CD14-positive monocyte (primary cell): Measurements from ENCODE around the gene EYA3. TPM values are rescaled to one million over a fixed set of nuclear protein-coding genes. Genes with fewer than 3 reads are reported as not detected.

Source experiments
- DNase-seq, 3 donors: peaks; one replicate each; pipeline ENCODE4 v3.0.0-alpha.2; 2011 to 2022
- H2AFZ ChIP-seq: 2 replicates; pipeline ENCODE4 v1.6.0; 2012; ENCODE audit warnings: mild to moderate bottlenecking, low read depth, low read length, inconsistent platforms; ENCODE audit not compliant: insufficient read depth, poor library complexity, severe bottlenecking
- H3K27ac ChIP-seq, 2 donors: 1 replicate in 1 of 2; 2 replicates in 1 of 2; pipeline ENCODE4 v1.5.1; 2012 to 2013; ENCODE audit warnings: low read length in 2 of 2, control low read depth in 1 of 2, inconsistent platforms in 1 of 2, low read depth in 1 of 2, mild to moderate bottlenecking in 1 of 2
- H3K27me3 ChIP-seq, 2 donors: one replicate each; pipeline versions ENCODE4 v1.6.0 to v1.6.1; 2011 to 2013; ENCODE audit warnings: low read length in 2 of 2; ENCODE audit not compliant: control insufficient read depth in 2 of 2, insufficient read depth in 2 of 2
- H3K36me3 ChIP-seq, 2 donors: replicated peaks in 1 of 2; 1 replicate in 1 of 2; 2 replicates in 1 of 2; pipeline versions ENCODE4 v1.5.1 to v1.6.1; 2012 to 2013; ENCODE audit warnings: low read length in 2 of 2, control low read depth in 1 of 2, inconsistent platforms in 1 of 2, mild to moderate bottlenecking in 1 of 2; ENCODE audit not compliant: insufficient read depth in 2 of 2, control insufficient read depth in 1 of 2
- H3K4me1 ChIP-seq, 2 donors: 1 replicate in 1 of 2; 2 replicates in 1 of 2; pipeline versions ENCODE4 v1.5.1 to v1.6.1; 2012 to 2013; ENCODE audit warnings: low read length in 2 of 2, control low read depth in 1 of 2, inconsistent platforms in 1 of 2, mild to moderate bottlenecking in 1 of 2, moderate library complexity in 1 of 2; ENCODE audit not compliant: insufficient read depth in 2 of 2, control insufficient read depth in 1 of 2
- H3K4me2 ChIP-seq: replicated peaks from 2 replicates; pipeline ENCODE3; 2012; ENCODE audit warnings: low read length, moderate library complexity, mild to moderate bottlenecking; ENCODE audit not compliant: poor library complexity, severe bottlenecking; ENCODE audit errors: extremely low read depth
- H3K4me3 ChIP-seq, 3 experiments: fragments of 200-600 bp in 1 of 3; sonication (generic) in 1 of 3; replicated peaks in 1 of 3; 1 replicate in 2 of 3; 2 replicates in 1 of 3; pipeline ENCODE4 v1.5.1; 2011 to 2013; ENCODE audit warnings: low read length in 3 of 3, mild to moderate bottlenecking in 3 of 3, control low read depth in 2 of 3, low read depth in 2 of 3, inconsistent platforms in 1 of 3, moderate library complexity in 1 of 3
- H3K79me2 ChIP-seq: 2 replicates; pipeline ENCODE4 v1.6.0; 2012; ENCODE audit warnings: mild to moderate bottlenecking, control low read depth, inconsistent platforms, low read length, moderate library complexity; ENCODE audit not compliant: insufficient read depth
- H3K9ac ChIP-seq: 2 replicates; pipeline ENCODE4 v1.6.0; 2017; ENCODE audit warnings: low read length, mild to moderate bottlenecking; ENCODE audit not compliant: insufficient read depth, poor library complexity, severe bottlenecking
- H3K9me3 ChIP-seq, 2 donors: replicated peaks in 1 of 2; 1 replicate in 1 of 2; 2 replicates in 1 of 2; pipeline versions ENCODE4 v1.5.1 to v1.6.1; 2012 to 2013; ENCODE audit warnings: low read length in 2 of 2, control low read depth in 1 of 2; ENCODE audit not compliant: control insufficient read depth in 1 of 2, insufficient read depth in 1 of 2
- H4K20me1 ChIP-seq: 2 replicates; pipeline ENCODE4 v1.6.0; 2012; ENCODE audit warnings: mild to moderate bottlenecking, low read length, control low read depth, moderate library complexity; ENCODE audit not compliant: insufficient read depth
- H3K27ac Mint-ChIP-seq, 7 donors: one replicate each; pipeline ENCODE4 v1.8.0; 2020; ENCODE audit warnings: mild to moderate bottlenecking in 7 of 7, mixed read lengths in 7 of 7, moderate library complexity in 6 of 7, inconsistent platforms in 2 of 7
- H3K27me3 Mint-ChIP-seq, 3 donors: one replicate each; pipeline ENCODE4 v1.8.0; 2021 to 2022; ENCODE audit warnings: low read depth in 3 of 3, mild to moderate bottlenecking in 3 of 3, mixed read lengths in 3 of 3, moderate library complexity in 3 of 3, inconsistent platforms in 1 of 3
- H3K36me3 Mint-ChIP-seq, 2 donors: one replicate each; pipeline ENCODE4 v1.8.0; 2020; ENCODE audit warnings: mixed read lengths in 2 of 2, inconsistent platforms in 1 of 2, mild to moderate bottlenecking in 1 of 2
- H3K4me1 Mint-ChIP-seq: one replicate; pipeline ENCODE4 v1.8.0; 2020; ENCODE audit warnings: mild to moderate bottlenecking, mixed read lengths
- H3K4me3 Mint-ChIP-seq, 2 donors: one replicate each; pipeline ENCODE4 v1.8.0; 2020; ENCODE audit warnings: mild to moderate bottlenecking in 2 of 2, mixed read lengths in 2 of 2, moderate library complexity in 1 of 2
- H3K9me3 Mint-ChIP-seq, 7 donors: one replicate each; pipeline ENCODE4 v1.8.0; 2020 to 2022; ENCODE audit warnings: mixed read lengths in 7 of 7, mild to moderate bottlenecking in 6 of 7, moderate library complexity in 6 of 7, inconsistent platforms in 2 of 7
- CTCF ChIP-seq: fragments of 200-600 bp; IDR thresholded peaks from one replicate; pipeline ENCODE4 v1.8.0; 2022; ENCODE audit warnings: antibody characterized with exemption, mild to moderate bottlenecking
- WGBS: methylation state at CpG from one replicate; pipeline ENCODE4 v1.1.5; 2013; ENCODE audit warnings: missing lambda C conversion rate; ENCODE audit not compliant: insufficient coverage; 5-methylcytosine and 5-hydroxymethylcytosine counted together
- intact Hi-C, 2 donors: fragments of 100-400 bp; cut with micrococcal nuclease; formaldehyde crosslinking; loops; one replicate each; pipeline versions ENCODE4 v1.15.0 to v1.15.1; 2023
- polyA plus RNA-seq, 3 donors: library from polyadenylated mRNA; depleted of rRNA in 1 of 3; unstranded in 2 of 3; stranded (reverse) in 1 of 3; fragments of 300-500 nt in 2 of 3; fragments of >200 nt in 1 of 3; fragmentation: Illumina TruSeq in 2 of 3; gene quantifications; 1 replicate in 2 of 3; 2 replicates in 1 of 3; pipeline ENCODE4 v1.2.3, GENCODE V29; 2012 to 2021

The EYA3 gene
- polyA plus RNA-seq, 3 donors, result 3.3 to 21.1 (median 3.7) TPM

- H3K79me2 ChIP-seq, result no peaks in the 10 kb centered on the region
- peak; percentile 48 to 78 (median 54) for DNase-seq
Measured at GRCh38 chr1:27931759-27932158, 156.7 kb downstream of the EYA3 start.

GRCh38 chr1:27931184-27931583, 157.2 kb downstream of the EYA3 start:
- WGBS, result 83% methylated on average over 1 of the region's 6 CpGs
- peaks cover 32% of the 10 kb centered on the region for H3K4me1 Mint-ChIP-seq
- no peaks in the 10 kb centered on the region for H3K9me3 ChIP-seq
- no peak overlapping the region for H3K9ac ChIP-seq
- no peak overlapping the region for H3K4me2 ChIP-seq
- peaks cover 18 to 24% (median 20%) of the 10 kb centered on the region in 3 donors for H3K27me3 Mint-ChIP-seq
- H2AFZ ChIP-seq, result no peak overlapping the region
- intact Hi-C loops, result no loop called here
- no peaks in the 10 kb centered on the region for H3K36me3 ChIP-seq
- no peaks in the 10 kb centered on the region for H3K79me2 ChIP-seq
- DNase-seq, result no peak
- peaks cover 31 to 36% of the 10 kb centered on the region in 2 donors for H3K4me1 ChIP-seq
- no peak overlapping the region for H3K27ac ChIP-seq
- H3K27me3 ChIP-seq, result peaks cover 0 to 11% of the 10 kb centered on the region in 2 donors
- H3K4me3 Mint-ChIP-seq, result no peak overlapping the region
- peaks cover 0 to 9% (median 0%) of the 10 kb centered on the region in 7 donors for H3K9me3 Mint-ChIP-seq
- H3K4me3 ChIP-seq, result no peak overlapping the region
- H3K36me3 Mint-ChIP-seq, result peaks cover 0 to 3% of the 10 kb centered on the region in 2 donors
- H4K20me1 ChIP-seq, result no peaks in the 10 kb centered on the region
- peak overlapping the region; percentile 12 to 80 (median 73) for H3K27ac Mint-ChIP-seq
- no peak for TF ChIP-seq CTCF

More at GRCh38 chr1:27931759-27932158, 156.7 kb downstream of the EYA3 start:
- no peaks in the 10 kb centered on the region for H3K36me3 ChIP-seq
- 83% methylated on average over 2 of the region's 4 CpGs for WGBS
- Mint-ChIP-seq H3K36me3 (peaks cover 0 to 3% of the 10 kb centered on the region in 2 donors), H3K27me3 (peaks cover 16 to 24% (median 22%) of the 10 kb centered on the region in 3 donors), H3K4me3 (peak overlapping the region in 1 of 2 donors; percentile 51), H3K27ac (peak overlapping the region; percentile 19 to 80 (median 73)), H3K4me1 (peaks cover 32% of the 10 kb centered on the region), H3K9me3 (peaks cover 0 to 9% (median 0%) of the 10 kb centered on the region in 7 donors)
- intact Hi-C loops, result no loop called here
- peak overlapping the region in 1 of 2 donors; percentile 37 for H3K27ac ChIP-seq
- no peaks in the 10 kb centered on the region for H4K20me1 ChIP-seq
- H3K27me3 ChIP-seq, result peaks cover 0 to 11% of the 10 kb centered on the region in 2 donors
- peak overlapping the region; percentile 10 for H2AFZ ChIP-seq
- no peaks in the 10 kb centered on the region for H3K9me3 ChIP-seq
- no peak overlapping the region for H3K9ac ChIP-seq
- peaks cover 31 to 36% of the 10 kb centered on the region in 2 donors for H3K4me1 ChIP-seq
- H3K4me3 ChIP-seq, result peak overlapping the region in 1 of 3 experiments; percentile 30
- H3K4me2 ChIP-seq, result peak overlapping the region; percentile 58
- TF ChIP-seq CTCF, result no peak
